ENCODE data around the gene TMEM131. TPM values are rescaled to one million over a fixed set of nuclear protein-coding genes. Genes with fewer than 3 reads are reported as not detected.
"Not testable (repeated sequence)": the region's sequence is repeated elsewhere in the genome, so short reads cannot be mapped to it uniquely, and the experiment has no call there.

Gene TMEM131
- total RNA-seq, 1 donor from 2014 or later, result 43.9 TPM

DNA sequence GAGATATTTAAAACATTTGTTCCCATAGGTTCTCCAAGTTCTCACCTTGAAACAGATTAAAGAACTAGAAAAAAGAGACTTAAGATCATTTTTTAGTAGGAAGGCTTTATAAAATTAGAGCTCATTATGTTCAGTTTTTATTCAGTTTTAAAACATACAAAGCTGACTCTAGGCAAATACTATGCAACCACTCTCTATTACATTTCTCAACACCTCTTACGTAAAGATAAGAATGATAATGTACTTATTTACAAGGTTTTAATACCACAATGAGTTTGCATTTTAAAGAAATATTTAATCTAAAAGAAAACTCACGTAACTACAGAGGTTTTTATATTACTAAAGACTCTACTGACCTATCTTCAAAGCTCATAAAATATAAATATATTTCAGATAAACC is 68.8 kb downstream of the TMEM131 start:
- peaks cover 4% of the 10 kb centered on the region for H3K4me1 Mint-ChIP-seq
- H3K9me3 Mint-ChIP-seq, result no peaks in the 10 kb centered on the region
- H3K27ac Mint-ChIP-seq (ENCODE audit: unreplicated experiment), result no peak overlapping the region
- no peak for DNase-seq (ENCODE audit: low read depth, low spot score)
- no peaks in the 10 kb centered on the region for H3K27me3 Mint-ChIP-seq (ENCODE audit: low read depth)
- H3K36me3 Mint-ChIP-seq (ENCODE audit: low read depth), result peaks cover 4% of the 10 kb centered on the region
- H3K4me3 Mint-ChIP-seq, result no peak overlapping the region
- TF ChIP-seq, protein P1, sequence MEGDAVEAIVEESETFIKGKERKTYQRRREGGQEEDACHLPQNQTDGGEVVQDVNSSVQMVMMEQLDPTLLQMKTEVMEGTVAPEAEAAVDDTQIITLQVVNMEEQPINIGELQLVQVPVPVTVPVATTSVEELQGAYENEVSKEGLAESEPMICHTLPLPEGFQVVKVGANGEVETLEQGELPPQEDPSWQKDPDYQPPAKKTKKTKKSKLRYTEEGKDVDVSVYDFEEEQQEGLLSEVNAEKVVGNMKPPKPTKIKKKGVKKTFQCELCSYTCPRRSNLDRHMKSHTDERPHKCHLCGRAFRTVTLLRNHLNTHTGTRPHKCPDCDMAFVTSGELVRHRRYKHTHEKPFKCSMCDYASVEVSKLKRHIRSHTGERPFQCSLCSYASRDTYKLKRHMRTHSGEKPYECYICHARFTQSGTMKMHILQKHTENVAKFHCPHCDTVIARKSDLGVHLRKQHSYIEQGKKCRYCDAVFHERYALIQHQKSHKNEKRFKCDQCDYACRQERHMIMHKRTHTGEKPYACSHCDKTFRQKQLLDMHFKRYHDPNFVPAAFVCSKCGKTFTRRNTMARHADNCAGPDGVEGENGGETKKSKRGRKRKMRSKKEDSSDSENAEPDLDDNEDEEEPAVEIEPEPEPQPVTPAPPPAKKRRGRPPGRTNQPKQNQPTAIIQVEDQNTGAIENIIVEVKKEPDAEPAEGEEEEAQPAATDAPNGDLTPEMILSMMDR (conservative IDR thresholded peaks at IDR 0.05), result no peak

DNA sequence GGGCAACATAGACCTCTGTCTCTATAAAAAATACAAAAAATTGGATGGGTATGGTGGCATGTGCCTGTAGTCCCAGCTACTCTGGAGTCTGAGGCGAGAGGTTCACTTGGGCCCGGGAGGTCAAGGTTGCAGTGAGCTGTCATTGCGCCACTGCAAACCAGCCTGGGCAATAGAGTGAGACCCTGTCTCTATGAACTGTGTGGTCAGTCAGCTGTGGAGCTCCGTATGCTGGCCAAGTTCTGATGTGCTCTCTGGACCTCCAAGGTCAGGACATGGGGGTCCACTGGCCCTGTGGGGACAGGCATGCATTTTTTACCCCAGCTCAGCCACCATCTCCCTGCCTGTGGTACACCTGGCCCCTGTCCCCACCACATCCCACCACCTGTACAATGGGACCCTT is 71.6 kb downstream of the TMEM131 start:
- TF ChIP-seq, protein P1 (conservative IDR thresholded peaks at IDR 0.05), result no peak
- no peak for DNase-seq (ENCODE audit: low read depth, low spot score)
- Mint-ChIP-seq H3K27me3 (ENCODE audit: low read depth) (no peaks in the 10 kb centered on the region), H3K4me1 (no peaks in the 10 kb centered on the region), H3K9me3 (peaks cover 4% of the 10 kb centered on the region), H3K36me3 (ENCODE audit: low read depth) (peaks cover 18% of the 10 kb centered on the region), H3K4me3 (no peak overlapping the region), H3K27ac (ENCODE audit: unreplicated experiment) (no peak overlapping the region)

DNA sequence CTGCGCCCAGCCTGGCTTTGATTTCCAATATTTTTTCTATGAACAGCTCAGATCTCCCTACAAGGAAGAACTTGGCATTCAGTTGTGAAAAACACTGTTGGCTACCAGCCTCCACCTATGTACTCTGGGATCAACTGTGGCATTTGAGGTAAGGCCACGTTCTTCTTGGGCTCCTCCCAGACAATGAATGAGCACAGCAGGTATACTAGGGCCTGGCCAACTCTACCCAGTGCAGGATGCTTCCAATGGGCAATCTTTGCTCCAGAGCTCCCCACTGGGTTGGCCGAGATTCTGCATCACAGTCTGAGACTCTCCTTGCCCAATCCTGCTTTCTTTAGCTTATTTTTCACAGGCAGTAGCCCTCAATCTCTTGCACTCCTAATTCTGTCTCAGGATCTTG is 75.9 kb downstream of the TMEM131 start:
- no peak for DNase-seq (ENCODE audit: low read depth, low spot score)
- H3K27ac Mint-ChIP-seq (ENCODE audit: unreplicated experiment), result no peak overlapping the region
- H3K36me3 Mint-ChIP-seq (ENCODE audit: low read depth), result peaks cover 21% of the 10 kb centered on the region
- TF ChIP-seq, protein P1 (conservative IDR thresholded peaks at IDR 0.05), result no peak
- H3K27me3 Mint-ChIP-seq (ENCODE audit: low read depth), result no peaks in the 10 kb centered on the region
- H3K4me1 Mint-ChIP-seq, result no peaks in the 10 kb centered on the region
- peaks cover 4% of the 10 kb centered on the region for H3K9me3 Mint-ChIP-seq
- H3K4me3 Mint-ChIP-seq, result no peak overlapping the region

DNA sequence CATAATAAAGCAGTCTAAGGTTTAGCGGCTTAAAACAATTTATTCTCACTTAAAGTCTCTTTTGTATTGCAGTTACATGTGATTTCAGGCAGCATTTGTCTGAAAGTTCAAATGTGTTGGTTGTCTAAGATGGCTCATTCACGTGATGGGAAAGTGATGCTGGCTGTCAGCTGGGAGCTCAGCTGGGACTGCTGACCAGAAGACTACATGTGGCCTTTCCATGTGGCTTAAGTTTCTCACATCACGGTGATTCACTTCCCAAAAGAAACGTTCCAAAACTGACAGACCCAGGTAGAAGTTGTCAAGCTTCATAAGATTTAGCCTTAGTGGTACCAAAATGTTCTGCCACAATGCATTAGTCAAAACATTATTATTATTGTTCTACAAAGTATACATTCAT is 76.9 kb downstream of the TMEM131 start:
- Mint-ChIP-seq H3K4me1 (no peaks in the 10 kb centered on the region), H3K27ac (ENCODE audit: unreplicated experiment) (no peak overlapping the region), H3K4me3 (no peak overlapping the region), H3K27me3 (ENCODE audit: low read depth) (no peaks in the 10 kb centered on the region), H3K9me3 (peaks cover 4% of the 10 kb centered on the region), H3K36me3 (ENCODE audit: low read depth) (peaks cover 21% of the 10 kb centered on the region)
- TF ChIP-seq, protein P1 (conservative IDR thresholded peaks at IDR 0.05), result no peak
- no peak for DNase-seq (ENCODE audit: low read depth, low spot score)

DNA sequence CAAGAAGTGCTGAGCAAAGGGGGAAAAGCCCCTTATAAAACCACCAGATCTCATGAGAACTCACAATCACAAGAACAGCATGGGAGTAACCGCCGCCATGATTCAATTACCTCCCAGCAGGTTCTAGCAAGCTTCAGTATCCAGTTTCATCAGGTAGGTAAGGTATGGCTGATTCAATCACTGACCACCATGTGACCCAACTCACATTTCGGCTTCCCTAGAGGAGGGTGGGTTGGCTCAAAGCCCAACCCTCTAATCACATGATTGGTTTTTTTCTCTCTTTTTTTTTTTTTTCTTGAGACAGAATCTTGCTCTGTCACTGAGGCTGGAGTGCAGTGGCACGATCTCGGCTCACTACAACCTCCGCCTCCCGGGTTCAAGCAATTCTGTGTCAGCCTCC is 78.1 kb downstream of the TMEM131 start:
- DNase-seq (ENCODE audit: low read depth, low spot score); H3K27me3 Mint-ChIP-seq (ENCODE audit: low read depth); H3K4me3 Mint-ChIP-seq; H3K4me1 Mint-ChIP-seq; H3K27ac Mint-ChIP-seq (ENCODE audit: unreplicated experiment); H3K9me3 Mint-ChIP-seq: not testable (repeated sequence)
- peaks cover 21% of the 10 kb centered on the region for H3K36me3 Mint-ChIP-seq (ENCODE audit: low read depth)

DNA sequence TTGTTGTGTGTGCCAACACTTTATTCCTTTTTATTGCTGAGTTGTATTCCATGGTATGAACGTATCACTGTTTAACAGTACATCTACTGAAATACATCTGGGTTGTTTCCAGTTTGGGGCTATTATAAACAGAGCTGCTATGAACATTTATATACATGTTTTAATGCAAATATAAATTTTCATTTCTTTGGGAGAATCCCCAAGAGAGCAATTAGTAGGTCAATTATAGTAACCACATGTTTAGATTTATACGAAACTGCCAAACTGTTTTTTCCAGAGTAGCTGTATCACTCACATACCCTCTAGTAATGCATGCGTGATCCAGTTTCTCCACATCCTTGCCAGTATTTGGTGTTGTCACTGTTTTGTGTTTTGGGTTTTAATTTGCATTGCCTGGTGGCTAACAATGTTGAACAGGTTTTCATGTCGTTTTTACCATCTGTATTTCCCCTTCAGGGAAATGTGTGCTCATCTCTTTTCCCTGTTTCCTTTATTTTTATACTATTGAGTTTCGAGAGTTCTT is 81.0 kb downstream of the TMEM131 start:
- H3K27me3 Mint-ChIP-seq (ENCODE audit: low read depth), result no peaks in the 10 kb centered on the region
- no peak overlapping the region for H3K27ac Mint-ChIP-seq (ENCODE audit: unreplicated experiment)
- H3K9me3 Mint-ChIP-seq, result peaks cover 2% of the 10 kb centered on the region
- TF ChIP-seq, protein P1 (conservative IDR thresholded peaks at IDR 0.05), result no peak
- DNase-seq (ENCODE audit: low read depth, low spot score), result no peak
- H3K36me3 Mint-ChIP-seq (ENCODE audit: low read depth), result peaks cover 20% of the 10 kb centered on the region
- no peak overlapping the region for H3K4me3 Mint-ChIP-seq
- no peaks in the 10 kb centered on the region for H3K4me1 Mint-ChIP-seq

Data from neural crest cell (in vitro differentiated cells).